Left lung (tissue), 10 donors: ENCODE results near the gene PNLIPRP3. TPM values are rescaled to one million over a fixed set of nuclear protein-coding genes. Genes with fewer than 3 reads are reported as not detected.

ENCODE experiments used
- ATAC-seq: fragments of 200-7000 bp; cut with Tn5 transposase; one replicate; pipeline ENCODE4 v1.9.1; 2020; ENCODE audit warnings: moderate library complexity
- DNase-seq, 4 donors: peaks; one replicate each; pipeline ENCODE4 v3.0.0-alpha.2; 2013 to 2020
- H3K27ac ChIP-seq, 2 donors: fragments of 200-600 bp; sonication (generic) in 1 of 2; one replicate each; pipeline versions ENCODE4 v1.5.0 to v1.8.0; 2020 to 2021
- H3K27me3 ChIP-seq, 2 donors: fragments of 200-600 bp; sonication (generic) in 1 of 2; one replicate each; pipeline versions ENCODE4 v1.5.0 to v1.8.0; 2020 to 2021
- H3K36me3 ChIP-seq, 2 donors: fragments of 200-600 bp; sonication (generic) in 1 of 2; one replicate each; pipeline versions ENCODE4 v1.5.0 to v1.8.0; 2020 to 2021
- H3K4me1 ChIP-seq, 2 donors: fragments of 200-600 bp; one replicate each; pipeline ENCODE4 v1.8.0; 2021
- H3K4me3 ChIP-seq, 2 donors: fragments of 200-600 bp; sonication (generic) in 1 of 2; one replicate each; pipeline versions ENCODE4 v1.5.0 to v1.8.0; 2020 to 2021; ENCODE audit warnings: mild to moderate bottlenecking in 1 of 2
- H3K9me3 ChIP-seq, 2 donors: fragments of 200-600 bp; sonication (generic) in 1 of 2; one replicate each; pipeline versions ENCODE4 v1.5.0 to v1.8.0; 2020 to 2021
- CTCF ChIP-seq, 2 donors: fragments of 200-600 bp; sonication (generic) in 1 of 2; IDR thresholded peaks; one replicate each; pipeline versions ENCODE4 v1.5.0 to v1.8.0; 2021; ENCODE audit warnings: antibody characterized with exemption in 2 of 2
- intact Hi-C, 2 donors: fragments of 100-400 bp; cut with DNase I; formaldehyde crosslinking; loops; one replicate each; pipeline versions ENCODE4 v1.11.2 to v1.14.2; 2022
- polyA plus RNA-seq, 6 donors: library from polyadenylated mRNA; unstranded; fragments of 120-200 nt; gene quantifications; one replicate each; pipeline ENCODE4 v1.2.1, GENCODE V29; 2013; ENCODE audit not compliant: insufficient read length in 6 of 6
- total RNA-seq, 2 donors: library from RNA; stranded (reverse); fragmentation: NEBNext Ultra II Directional; extraction: Animal tissue kit (Norgen Biotek cat#: 25700); gene quantifications; one replicate each; pipeline ENCODE4 v1.2.1, GENCODE V29; 2021
- donor health status: DM: no; HTN: yes; CAD: no.
- donor health status: DM: no; HTN: no; CAD: no.

PNLIPRP3 gene
- total and polyA plus RNA-seq, 8 donors = 0.29 to 0.42 TPM; not detected in 6

- H3K9me3 ChIP-seq = no peaks in the 10 kb centered on the region
- TF ChIP-seq CTCF (IDR thresholded peaks at IDR 0.05) = no peak
- no peak overlapping the region for H3K27ac ChIP-seq
- ATAC-seq = no peak
- no peaks in the 10 kb centered on the region for H3K27me3 ChIP-seq
- H3K36me3 ChIP-seq = no peaks in the 10 kb centered on the region
- intact Hi-C loops = no loop called here
- H3K4me3 ChIP-seq = no peak overlapping the region
- no peak for DNase-seq
- H3K4me1 ChIP-seq = no peaks in the 10 kb centered on the region
These were observed 23.2 kb downstream of the PNLIPRP3 start for GRCh38 chr10:116450861-116451260.

DNA sequence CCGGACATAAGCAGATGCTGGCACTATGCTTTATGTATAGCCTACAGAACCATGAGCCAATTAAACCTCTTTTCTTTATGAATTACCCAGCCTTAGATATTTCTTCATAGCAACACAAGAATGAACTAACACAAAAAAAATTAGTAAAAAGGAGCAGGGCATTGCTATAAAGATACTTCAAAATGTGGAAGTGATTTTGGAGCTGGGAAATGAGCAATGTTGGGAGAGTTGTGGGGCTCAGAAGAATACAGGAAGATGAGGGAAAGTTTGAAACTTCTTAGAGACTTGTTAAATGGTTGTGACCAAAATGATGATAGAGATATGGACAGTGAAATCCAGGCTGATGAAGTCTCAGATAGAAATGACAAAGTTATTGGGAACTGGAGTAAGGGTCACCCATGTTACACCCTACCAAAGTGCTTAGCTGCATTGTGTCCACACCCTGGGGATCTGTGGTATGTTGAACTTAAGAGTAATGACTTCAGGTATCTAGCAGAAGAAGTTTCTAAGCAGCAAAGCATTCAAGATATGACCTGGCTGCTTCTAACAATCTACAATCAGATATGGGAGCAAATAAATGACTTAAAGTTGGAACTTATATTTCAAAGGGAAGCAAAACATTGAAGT, 24.2 kb downstream of the PNLIPRP3 start:
- no peak for TF ChIP-seq CTCF (IDR thresholded peaks at IDR 0.05)

DNA sequence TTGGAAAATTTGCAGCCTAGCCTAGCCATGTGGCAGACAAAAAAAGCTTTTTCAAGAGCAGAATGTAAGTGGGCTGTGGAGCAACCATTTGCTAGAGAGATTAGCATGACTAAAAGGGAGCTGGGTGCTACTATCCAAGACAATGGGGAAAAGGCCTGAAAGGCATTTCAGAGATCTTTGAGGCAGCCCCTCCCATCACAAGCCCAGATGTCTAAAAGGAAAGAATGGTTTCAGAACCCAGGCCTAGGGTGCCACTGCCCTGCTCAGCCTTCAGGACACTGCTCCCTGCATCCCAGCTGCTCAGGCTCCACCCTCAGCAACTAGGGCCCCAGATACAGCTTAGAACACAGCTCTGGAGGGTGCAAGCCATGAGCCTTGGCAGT, 24.7 kb downstream of the PNLIPRP3 start:
- no peak overlapping the region for H3K4me3 ChIP-seq
- H3K9me3 ChIP-seq = no peaks in the 10 kb centered on the region
- TF ChIP-seq CTCF (IDR thresholded peaks at IDR 0.05) = no peak
- DNase-seq (no peak), ATAC-seq (no peak)
- no peaks in the 10 kb centered on the region for H3K4me1 ChIP-seq
- no peaks in the 10 kb centered on the region for H3K36me3 ChIP-seq
- no peaks in the 10 kb centered on the region for H3K27me3 ChIP-seq
- H3K27ac ChIP-seq = no peak overlapping the region
- intact Hi-C loops = no loop called here

More for the DNA sequence above, 24.2 kb downstream of the PNLIPRP3 start:
- intact Hi-C loops = no loop called here
- no peaks in the 10 kb centered on the region for H3K27me3 ChIP-seq
- no peaks in the 10 kb centered on the region for H3K36me3 ChIP-seq
- no peaks in the 10 kb centered on the region for H3K4me1 ChIP-seq
- no peak overlapping the region for H3K27ac ChIP-seq
- H3K4me3 ChIP-seq = no peak overlapping the region
- H3K9me3 ChIP-seq = no peaks in the 10 kb centered on the region
- ATAC-seq (no peak), DNase-seq (no peak)

DNA sequence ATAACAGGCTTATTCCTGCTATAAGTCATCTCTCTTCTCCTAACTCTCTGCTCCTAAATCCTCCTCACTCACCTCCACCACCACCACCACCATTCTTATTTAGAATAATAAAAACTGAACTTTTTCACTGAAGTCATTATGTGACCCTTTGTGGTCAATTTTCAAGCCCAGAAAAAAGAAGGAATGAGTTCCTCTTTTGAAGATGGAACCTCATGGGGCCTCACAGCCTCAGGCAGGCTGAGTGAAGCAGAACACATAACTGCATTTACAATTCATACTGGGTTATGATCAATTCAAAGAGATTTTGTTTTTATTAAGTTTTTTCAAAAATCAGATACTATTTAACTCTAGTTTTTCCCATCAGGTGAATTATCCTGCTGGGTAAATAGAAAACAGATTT, 29.8 kb downstream of the PNLIPRP3 start:
- intact Hi-C loops = no loop called here

GRCh38 chr10:116460219-116460618, 32.6 kb downstream of the PNLIPRP3 start:
- DNase-seq (no peak), ATAC-seq (no peak)
- intact Hi-C loops = no loop called here

More for the DNA sequence above, 29.8 kb downstream of the PNLIPRP3 start:
- no peak overlapping the region for H3K27ac ChIP-seq
- no peaks in the 10 kb centered on the region for H3K36me3 ChIP-seq
- TF ChIP-seq CTCF (IDR thresholded peaks at IDR 0.05) = no peak
- H3K4me3 ChIP-seq = no peak overlapping the region
- no peaks in the 10 kb centered on the region for H3K4me1 ChIP-seq
- no peaks in the 10 kb centered on the region for H3K9me3 ChIP-seq
- ATAC-seq = no peak
- DNase-seq = no peak
- no peaks in the 10 kb centered on the region for H3K27me3 ChIP-seq

More at GRCh38 chr10:116460219-116460618, 32.6 kb downstream of the PNLIPRP3 start:
- Histone ChIP-seq H3K36me3 (no peaks in the 10 kb centered on the region), H3K9me3 (no peaks in the 10 kb centered on the region), H3K27me3 (no peaks in the 10 kb centered on the region), H3K27ac (no peak overlapping the region), H3K4me3 (no peak overlapping the region), H3K4me1 (no peaks in the 10 kb centered on the region)
- TF ChIP-seq CTCF (IDR thresholded peaks at IDR 0.05) = no peak
